Measurements from ENCODE around the gene LENG8.

Gene LENG8

DNA sequence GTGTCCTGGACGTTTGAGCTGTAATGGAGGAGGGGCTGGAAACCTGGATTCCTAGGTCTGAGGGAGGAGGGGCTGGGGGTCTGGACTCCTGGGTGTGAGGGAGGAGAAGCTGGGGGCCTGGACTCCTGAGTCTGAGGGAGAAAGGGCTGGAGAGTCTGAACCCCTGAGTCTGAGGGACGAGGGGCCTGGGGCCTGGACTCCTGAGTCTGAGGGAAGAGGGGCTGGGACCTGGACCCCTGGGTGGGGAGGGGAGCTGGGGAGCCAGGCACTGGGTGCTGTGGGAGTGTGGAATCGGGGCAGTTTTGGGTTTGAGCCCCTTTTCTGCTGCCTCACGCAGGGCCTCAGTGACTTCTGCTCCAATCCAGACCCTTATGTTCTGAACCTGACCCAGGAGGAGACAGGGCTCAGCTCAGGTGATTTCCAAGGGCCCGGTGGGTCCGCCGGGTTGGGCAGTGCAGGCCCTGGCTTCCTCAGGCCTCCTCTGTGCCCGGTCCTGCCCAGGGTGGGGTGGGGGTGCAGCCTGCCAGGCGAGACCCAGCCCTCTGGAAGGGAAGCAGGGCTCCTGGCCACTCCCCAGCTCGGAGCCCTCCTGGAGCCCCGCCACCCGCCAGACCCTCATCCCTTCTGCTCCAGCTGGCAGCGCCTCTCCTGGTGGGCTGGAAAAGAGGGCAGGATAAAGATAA is 19.3 kb upstream of the LENG8 start:
- TF ChIP-seq, protein P1, sequence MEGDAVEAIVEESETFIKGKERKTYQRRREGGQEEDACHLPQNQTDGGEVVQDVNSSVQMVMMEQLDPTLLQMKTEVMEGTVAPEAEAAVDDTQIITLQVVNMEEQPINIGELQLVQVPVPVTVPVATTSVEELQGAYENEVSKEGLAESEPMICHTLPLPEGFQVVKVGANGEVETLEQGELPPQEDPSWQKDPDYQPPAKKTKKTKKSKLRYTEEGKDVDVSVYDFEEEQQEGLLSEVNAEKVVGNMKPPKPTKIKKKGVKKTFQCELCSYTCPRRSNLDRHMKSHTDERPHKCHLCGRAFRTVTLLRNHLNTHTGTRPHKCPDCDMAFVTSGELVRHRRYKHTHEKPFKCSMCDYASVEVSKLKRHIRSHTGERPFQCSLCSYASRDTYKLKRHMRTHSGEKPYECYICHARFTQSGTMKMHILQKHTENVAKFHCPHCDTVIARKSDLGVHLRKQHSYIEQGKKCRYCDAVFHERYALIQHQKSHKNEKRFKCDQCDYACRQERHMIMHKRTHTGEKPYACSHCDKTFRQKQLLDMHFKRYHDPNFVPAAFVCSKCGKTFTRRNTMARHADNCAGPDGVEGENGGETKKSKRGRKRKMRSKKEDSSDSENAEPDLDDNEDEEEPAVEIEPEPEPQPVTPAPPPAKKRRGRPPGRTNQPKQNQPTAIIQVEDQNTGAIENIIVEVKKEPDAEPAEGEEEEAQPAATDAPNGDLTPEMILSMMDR (IDR thresholded peaks at IDR 0.05; ENCODE audit: low read depth, low read length) = no peak

DNA sequence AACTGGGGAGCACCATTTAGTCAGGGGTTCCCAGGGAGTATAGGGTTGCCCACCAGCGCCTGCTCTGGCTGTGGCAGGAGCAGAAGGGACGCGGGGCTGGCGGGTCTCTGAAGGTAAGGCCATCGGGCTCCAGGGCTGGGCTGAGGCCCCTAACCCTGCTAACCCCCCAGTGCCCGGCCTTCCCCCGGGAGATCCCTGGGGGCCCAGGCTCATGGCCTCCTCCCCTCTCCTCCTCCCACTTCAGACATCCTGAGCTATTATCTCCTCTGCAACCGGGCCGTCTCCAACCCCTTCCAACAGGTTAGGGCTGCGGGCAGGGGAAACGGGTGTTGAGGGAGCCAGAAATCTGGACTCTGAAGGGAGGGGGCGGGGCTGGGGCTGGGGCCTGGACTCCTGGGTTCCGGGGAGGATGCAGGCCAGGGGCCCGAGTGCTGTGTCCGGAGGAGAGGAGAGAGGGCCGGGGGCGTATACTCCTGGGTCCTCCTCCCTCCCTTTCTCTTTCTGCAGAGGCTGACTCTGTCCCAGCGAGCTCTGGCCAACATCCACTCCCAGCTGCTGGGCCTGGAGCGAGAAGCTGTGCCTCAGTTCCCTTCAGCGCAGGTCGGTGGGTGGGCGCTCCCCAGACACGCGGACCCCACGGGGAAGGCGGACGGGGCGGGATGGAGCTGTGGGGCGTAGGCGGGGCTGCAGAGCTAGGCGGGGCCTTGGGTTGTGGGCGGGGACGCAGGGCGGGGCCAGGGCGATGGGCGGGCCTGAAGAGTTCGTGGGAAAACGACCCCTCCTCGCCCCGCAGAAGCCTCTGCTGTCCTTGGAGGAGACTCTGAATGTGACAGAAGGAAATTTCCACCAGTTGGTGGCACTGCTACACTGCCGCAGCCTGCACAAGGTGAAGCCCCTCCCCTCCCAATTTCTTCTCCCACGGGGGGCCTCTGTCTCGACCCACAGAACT is 18.4 kb upstream of the LENG8 start:
- TF ChIP-seq, protein P1 (IDR thresholded peaks at IDR 0.05; ENCODE audit: low read depth, low read length) = no peak; the same call in 1 of the 2 replicates
- DNase-seq (ENCODE audit: extremely low read depth, low read depth) = no peak

More for the DNA sequence above, 19.3 kb upstream of the LENG8 start:
- DNase-seq (ENCODE audit: extremely low read depth, low read depth) = no peak

DNA sequence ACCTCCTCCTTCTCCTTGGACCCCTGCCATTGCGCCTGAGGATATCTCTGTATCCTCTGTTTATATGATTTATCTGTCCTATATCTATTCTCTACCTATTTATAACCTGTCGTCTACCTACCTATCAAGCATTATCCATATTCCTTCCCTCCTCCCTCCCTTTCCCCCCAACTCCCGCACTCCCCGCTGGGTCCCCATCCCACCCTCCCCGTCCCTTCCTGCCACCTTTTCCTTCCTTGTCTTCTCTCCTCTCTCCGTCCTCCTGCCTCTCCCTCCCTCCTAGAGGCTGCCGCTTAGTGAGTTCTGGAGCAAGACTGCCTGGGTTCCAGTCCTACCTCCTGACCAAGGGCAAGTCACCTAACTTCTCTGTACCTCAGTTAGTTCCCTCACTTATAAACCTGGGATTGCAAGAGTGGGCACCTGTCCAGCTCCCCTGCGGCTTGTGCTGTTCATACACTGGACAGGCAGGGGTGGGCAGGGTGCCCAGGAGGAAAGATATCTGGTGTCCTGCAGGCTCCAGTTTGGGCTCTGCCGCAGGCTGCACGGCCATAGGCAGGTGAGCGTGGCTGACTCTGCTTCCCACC is 17.7 kb upstream of the LENG8 start:
- DNase-seq (ENCODE audit: extremely low read depth, low read depth) = no peak
- TF ChIP-seq, protein P1 (IDR thresholded peaks at IDR 0.05; ENCODE audit: low read depth, low read length) = no peak

DNA sequence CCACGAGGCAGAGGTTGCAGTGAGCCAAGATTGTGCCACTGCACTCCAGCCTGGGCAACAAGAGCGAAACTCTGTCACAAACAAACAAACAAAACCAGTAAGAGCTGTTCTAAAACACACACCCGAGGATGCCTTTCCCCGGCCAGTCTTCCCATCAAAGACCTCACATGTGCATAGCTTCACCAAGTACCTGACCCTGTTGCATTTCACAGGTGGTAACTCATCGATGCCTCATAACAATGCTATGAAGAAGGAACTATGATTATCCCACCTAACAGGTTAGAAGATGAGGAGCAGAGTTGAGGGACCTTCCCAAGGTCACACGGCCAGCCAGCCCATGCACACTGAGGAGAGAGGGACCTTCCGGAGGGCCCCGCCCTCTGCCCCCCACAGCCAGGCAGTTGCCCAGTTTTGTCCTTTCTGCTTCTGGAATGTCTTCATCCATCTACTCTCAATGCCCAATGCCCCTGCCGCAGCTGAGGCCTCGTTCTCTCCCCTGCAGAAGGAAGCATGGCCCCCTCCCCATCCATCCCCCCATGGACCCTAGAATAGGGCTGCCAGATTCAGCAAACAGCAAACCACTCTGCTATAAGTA is 16.8 kb upstream of the LENG8 start:
- TF ChIP-seq, protein P1 (IDR thresholded peaks at IDR 0.05; ENCODE audit: low read depth, low read length) = no peak
- no peak for DNase-seq (ENCODE audit: extremely low read depth, low read depth)

DNA sequence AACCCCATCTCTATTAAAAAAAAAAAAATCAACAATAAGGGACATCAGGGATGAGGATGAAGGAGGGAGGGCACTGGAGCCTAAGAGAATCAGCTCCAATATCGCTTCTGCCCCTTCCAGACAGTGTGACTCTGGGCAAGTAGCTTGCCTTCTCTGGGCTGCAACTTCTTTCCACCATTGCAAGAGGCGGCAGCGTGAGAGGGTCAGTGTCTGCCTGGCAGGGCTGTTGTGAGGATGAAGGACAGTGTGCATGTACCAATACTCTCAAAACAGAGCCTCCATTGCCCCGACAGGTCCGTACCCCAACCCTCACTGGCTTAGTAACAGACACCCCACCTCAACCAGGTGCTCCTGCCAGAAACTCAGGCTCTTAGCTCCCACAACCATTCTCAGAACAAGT is 15.3 kb upstream of the LENG8 start:
- no peak for DNase-seq (ENCODE audit: extremely low read depth, low read depth)
- TF ChIP-seq, protein P1 (IDR thresholded peaks at IDR 0.05; ENCODE audit: low read depth, low read length) = no peak

DNA sequence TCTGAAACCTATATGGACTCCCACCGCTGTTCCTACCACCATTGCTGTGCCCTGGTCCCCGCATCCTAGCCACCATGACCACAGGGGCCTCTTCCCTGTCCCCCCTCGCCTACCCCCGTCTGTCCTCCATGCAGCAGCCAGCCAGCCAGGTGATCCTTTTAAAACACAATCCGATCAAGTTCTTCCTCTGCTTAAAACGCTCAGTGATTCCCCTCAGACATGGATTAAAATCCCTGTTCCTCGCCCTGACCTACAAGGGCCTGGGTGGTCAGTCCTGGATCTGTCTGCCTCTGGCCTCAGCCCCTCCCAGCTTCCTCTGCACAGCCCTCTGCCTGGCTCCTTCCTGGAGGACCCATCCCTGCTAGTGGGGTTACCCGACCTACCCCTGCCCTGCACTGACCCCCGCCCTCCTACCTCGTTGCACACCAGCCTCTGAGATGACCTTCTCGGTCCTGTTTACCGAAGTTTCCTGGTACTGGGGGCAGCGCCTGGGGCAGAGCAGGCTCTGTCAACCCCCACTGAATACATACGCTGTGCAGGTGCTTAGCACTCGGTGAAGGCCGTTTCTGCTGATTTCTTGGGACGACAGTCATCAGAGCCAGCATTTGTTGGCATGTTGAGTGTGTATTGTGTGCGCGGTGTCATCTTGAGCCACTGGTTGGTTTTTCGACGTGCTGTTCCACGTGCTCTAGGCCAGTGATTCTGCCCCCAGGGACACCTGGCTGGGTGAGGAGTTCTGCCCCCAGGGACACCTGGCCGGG is 14.7 kb upstream of the LENG8 start:
- TF ChIP-seq, protein P1 (IDR thresholded peaks at IDR 0.05; ENCODE audit: low read depth, low read length) = no peak

More for the DNA sequence above, 14.7 kb upstream of the LENG8 start:
- no peak for DNase-seq (ENCODE audit: extremely low read depth, low read depth)

Data from AG09319 (cell line).